Measurements from ENCODE around the gene ALKBH6. TPM values are rescaled to one million over a fixed set of nuclear protein-coding genes. Genes with fewer than 3 reads are reported as not detected.
"Not testable (repeated sequence)": the region's sequence is repeated elsewhere in the genome, so short reads cannot be mapped to it uniquely, and the experiment has no call there.

ALKBH6 gene
- total RNA-seq, 2 experiments from 2014 or later: 41.0 to 44.7 TPM

GRCh38 chr19:35993923-35994598 lies 20.0 kb downstream of the ALKBH6 start:
- DNase-seq (no peak), ATAC-seq (no peak)
- Mint-ChIP-seq H3K4me3 (peak overlapping the region; percentile 79), H3K27ac (no peak overlapping the region), H3K9me3 (ENCODE audit: low read depth) (no peaks in the 10 kb centered on the region), H3K27me3 (peaks cover 1% of the 10 kb centered on the region), H3K36me3 (peaks cover 4% of the 10 kb centered on the region), H3K4me1 (peaks cover 27% of the 10 kb centered on the region)
- CTCF ChIA-PET: interaction anchor here (0.7 to 1.8 kb wide), 2 partner anchors 20 to 53 kb away, joined by 3 to 4 read pairs; partner anchors contain the start of gene ALKBH6

- Mint-ChIP-seq H3K27ac (no peak overlapping the region), H3K4me3 (no peak overlapping the region), H3K27me3 (peaks cover 11% of the 10 kb centered on the region), H3K9me3 (ENCODE audit: low read depth) (no peaks in the 10 kb centered on the region), H3K4me1 (peaks cover 27% of the 10 kb centered on the region), H3K36me3 (peaks cover 5% of the 10 kb centered on the region)
- ATAC-seq: no peak
- CTCF ChIA-PET: no interaction called here
- DNase-seq: no peak
Observed at GRCh38 chr19:35992907-35993765, 20.9 kb downstream of the ALKBH6 start.

GRCh38 chr19:35991731-35992450 lies 22.1 kb downstream of the ALKBH6 start:
- CTCF ChIA-PET: interaction anchor here (0.7 to 1.0 kb wide), 2 partner anchors 33 to 922 kb away, joined by 3 to 4 read pairs; no protein-coding TSS in a partner anchor
- no peak for DNase-seq
- peaks cover 16% of the 10 kb centered on the region for H3K27me3 Mint-ChIP-seq
- peaks cover 3% of the 10 kb centered on the region for H3K36me3 Mint-ChIP-seq
- no peak for ATAC-seq
- no peaks in the 10 kb centered on the region for H3K9me3 Mint-ChIP-seq (ENCODE audit: low read depth)
- H3K4me3 Mint-ChIP-seq: no peak overlapping the region
- H3K4me1 Mint-ChIP-seq: peaks cover 22% of the 10 kb centered on the region
- no peak overlapping the region for H3K27ac Mint-ChIP-seq

GRCh38 chr19:35990771-35991730 lies 23.0 kb downstream of the ALKBH6 start:
- peaks cover 2% of the 10 kb centered on the region for H3K36me3 Mint-ChIP-seq
- DNase-seq (no peak), ATAC-seq (no peak)
- H3K4me1 Mint-ChIP-seq: peaks cover 15% of the 10 kb centered on the region
- H3K9me3 Mint-ChIP-seq (ENCODE audit: low read depth): no peaks in the 10 kb centered on the region
- CTCF ChIA-PET: interaction anchor here (0.7 to 1.0 kb wide), 2 partner anchors 32 to 921 kb away, joined by 3 to 4 read pairs; no protein-coding TSS in a partner anchor
- no peak overlapping the region for H3K4me3 Mint-ChIP-seq
- no peak overlapping the region for H3K27ac Mint-ChIP-seq
- peaks cover 25% of the 10 kb centered on the region for H3K27me3 Mint-ChIP-seq

DNA sequence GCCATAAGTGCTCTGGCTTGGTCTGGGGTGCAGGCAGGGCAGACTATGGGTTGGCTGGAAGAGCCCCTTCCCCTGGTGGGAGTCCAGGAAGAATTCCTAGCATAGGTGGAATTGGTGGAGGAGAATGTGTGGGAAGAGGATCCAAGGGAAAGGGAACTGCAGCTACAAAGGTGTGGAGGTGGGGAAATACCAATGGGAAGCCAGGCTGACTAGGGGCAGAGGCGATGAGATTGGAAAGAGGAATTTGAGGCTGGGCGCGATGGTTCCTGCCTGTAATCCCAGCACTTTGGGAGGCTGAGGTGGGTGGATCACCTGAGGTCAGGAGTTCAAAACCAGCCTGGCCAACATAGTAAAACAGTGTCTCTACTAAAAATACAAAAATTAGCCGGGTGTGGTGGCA lies 23.9 kb downstream of the ALKBH6 start:
- H3K27me3 Mint-ChIP-seq: peaks cover 34% of the 10 kb centered on the region
- H3K36me3 Mint-ChIP-seq: peaks cover 2% of the 10 kb centered on the region
- DNase-seq: no peak
- H3K4me3 Mint-ChIP-seq: no peak overlapping the region
- H3K9me3 Mint-ChIP-seq (ENCODE audit: low read depth): no peaks in the 10 kb centered on the region
- CTCF ChIA-PET: no interaction called here
- H3K27ac Mint-ChIP-seq: no peak overlapping the region
- peaks cover 10% of the 10 kb centered on the region for H3K4me1 Mint-ChIP-seq
- no peak for ATAC-seq

DNA sequence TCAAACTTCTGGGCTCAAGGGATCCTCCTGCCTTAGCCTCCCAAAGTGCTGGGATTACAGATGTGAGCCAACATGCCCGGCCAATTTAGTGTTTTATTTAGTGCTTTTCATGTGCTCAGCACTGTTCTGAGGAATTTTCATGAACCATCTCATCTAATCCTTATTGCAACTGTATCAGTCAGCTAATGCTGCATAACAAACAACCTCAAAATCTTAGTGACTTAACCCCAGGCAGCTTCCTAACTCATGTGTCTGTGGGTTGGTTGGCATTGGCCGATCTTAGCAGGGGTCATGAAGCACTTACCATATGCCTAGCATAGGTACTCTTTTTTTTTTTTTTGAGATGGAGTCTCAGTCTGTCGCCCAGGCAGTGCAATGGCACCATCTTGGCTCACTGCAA lies 25.2 kb downstream of the ALKBH6 start:
- CTCF ChIA-PET: interaction anchor here (1.4 kb wide), 1 partner anchor 105 kb away, joined by 3 read pairs; no protein-coding TSS in a partner anchor
- no peaks in the 10 kb centered on the region for H3K9me3 Mint-ChIP-seq (ENCODE audit: low read depth)
- peaks cover 42% of the 10 kb centered on the region for H3K27me3 Mint-ChIP-seq
- peaks cover 2% of the 10 kb centered on the region for H3K36me3 Mint-ChIP-seq
- H3K4me3 Mint-ChIP-seq: no peak overlapping the region
- peaks cover 2% of the 10 kb centered on the region for H3K4me1 Mint-ChIP-seq
- no peak overlapping the region for H3K27ac Mint-ChIP-seq
- DNase-seq (no peak), ATAC-seq (no peak)

DNA sequence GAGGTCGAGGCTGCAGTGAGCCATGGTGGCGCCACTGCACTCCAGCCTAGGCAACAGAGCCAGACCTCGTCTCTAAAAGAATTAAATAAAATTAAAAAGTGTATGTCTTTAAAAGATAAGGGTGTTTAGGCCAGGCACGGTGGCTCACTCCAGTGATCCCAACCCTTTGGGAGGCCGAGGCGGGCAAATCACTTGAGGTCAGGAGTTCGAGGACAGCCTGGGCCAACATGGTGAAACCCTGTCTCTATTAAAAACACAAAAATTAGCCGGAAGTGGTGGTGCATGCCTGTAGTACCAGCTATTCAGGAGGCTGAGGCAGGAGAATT lies 26.5 kb downstream of the ALKBH6 start:
- Mint-ChIP-seq H3K27me3 (peaks cover 47% of the 10 kb centered on the region), H3K4me1 (peaks cover 2% of the 10 kb centered on the region), H3K36me3 (peaks cover 2% of the 10 kb centered on the region), H3K4me3 (no peak overlapping the region), H3K9me3 (ENCODE audit: low read depth) (no peaks in the 10 kb centered on the region), H3K27ac (no peak overlapping the region)
- ATAC-seq: no peak
- CTCF ChIA-PET: interaction anchor here (1.4 kb wide), 1 partner anchor 106 kb away, joined by 3 read pairs; no protein-coding TSS in a partner anchor
- no peak for DNase-seq

GRCh38 chr19:35986664-35987570 lies 27.1 kb downstream of the ALKBH6 start:
- H3K4me3 Mint-ChIP-seq: peak overlapping the region; percentile 47
- H3K4me1 Mint-ChIP-seq: peaks cover 2% of the 10 kb centered on the region
- DNase-seq: no peak
- H3K27me3 Mint-ChIP-seq: peaks cover 47% of the 10 kb centered on the region
- no peaks in the 10 kb centered on the region for H3K9me3 Mint-ChIP-seq (ENCODE audit: low read depth)
- no peak overlapping the region for H3K27ac Mint-ChIP-seq
- H3K36me3 Mint-ChIP-seq: peaks cover 2% of the 10 kb centered on the region
- CTCF ChIA-PET: no interaction called here
- ATAC-seq: peak; percentile 50

- DNase-seq: no peak
- no peak for ATAC-seq
- no peak overlapping the region for H3K27ac Mint-ChIP-seq
- H3K27me3 Mint-ChIP-seq: peaks cover 47% of the 10 kb centered on the region
- CTCF ChIA-PET: no interaction called here
- peaks cover 2% of the 10 kb centered on the region for H3K4me1 Mint-ChIP-seq
- no peaks in the 10 kb centered on the region for H3K9me3 Mint-ChIP-seq (ENCODE audit: low read depth)
- no peak overlapping the region for H3K4me3 Mint-ChIP-seq
- H3K36me3 Mint-ChIP-seq: peaks cover 2% of the 10 kb centered on the region
Observed at GRCh38 chr19:35986111-35986510, 27.9 kb downstream of the ALKBH6 start.

DNA sequence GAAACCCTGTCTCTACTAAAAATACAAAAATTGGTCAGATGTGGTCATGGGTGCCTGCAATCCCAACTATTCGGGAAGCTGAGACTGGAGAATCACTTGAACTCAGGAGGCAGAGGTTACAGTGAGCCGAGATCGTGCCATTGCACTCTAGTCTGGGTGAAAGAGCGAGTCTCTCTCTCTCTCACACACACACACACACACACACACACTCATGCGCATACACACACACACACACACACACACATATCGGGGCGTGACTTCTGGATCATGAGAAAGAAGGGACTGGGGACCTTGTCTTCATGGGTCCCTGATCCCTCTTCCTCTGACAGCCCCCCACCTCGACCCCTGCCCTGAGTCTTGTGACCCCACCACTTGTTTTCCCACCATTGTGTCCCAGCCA lies 30.8 kb downstream of the ALKBH6 start:
- H3K36me3 Mint-ChIP-seq: no peaks in the 10 kb centered on the region
- peaks cover 45% of the 10 kb centered on the region for H3K27me3 Mint-ChIP-seq
- peaks cover 2% of the 10 kb centered on the region for H3K4me1 Mint-ChIP-seq
- no peak overlapping the region for H3K27ac Mint-ChIP-seq
- H3K4me3 Mint-ChIP-seq: no peak overlapping the region
- ATAC-seq (no peak), DNase-seq (no peak)
- no peaks in the 10 kb centered on the region for H3K9me3 Mint-ChIP-seq (ENCODE audit: low read depth)
- CTCF ChIA-PET: no interaction called here

DNA sequence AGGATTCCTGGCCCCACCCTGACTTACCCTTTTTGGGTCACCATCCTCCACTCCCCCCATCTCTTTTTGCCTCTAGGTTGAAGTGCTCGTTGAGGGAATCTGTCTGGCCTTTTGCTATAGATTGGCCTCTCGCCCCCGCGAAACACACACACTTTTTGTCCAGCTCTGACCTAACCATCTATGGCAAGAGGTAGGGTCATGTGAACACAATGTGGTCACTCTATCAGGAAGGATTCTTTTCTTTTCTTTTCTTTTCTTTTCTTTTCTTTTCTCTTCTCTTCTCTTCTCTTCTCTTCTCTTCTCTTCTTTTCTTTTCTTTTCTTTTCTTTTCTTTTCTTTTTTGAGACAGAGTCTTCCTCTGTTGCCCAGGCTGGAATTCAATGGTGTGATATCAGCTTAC lies 33.0 kb downstream of the ALKBH6 start:
- H3K4me1 Mint-ChIP-seq; H3K9me3 Mint-ChIP-seq (ENCODE audit: low read depth); DNase-seq; ATAC-seq; H3K4me3 Mint-ChIP-seq; CTCF ChIA-PET; H3K36me3 Mint-ChIP-seq; H3K27ac Mint-ChIP-seq: not testable (repeated sequence)
- peaks cover 30% of the 10 kb centered on the region for H3K27me3 Mint-ChIP-seq

DNA sequence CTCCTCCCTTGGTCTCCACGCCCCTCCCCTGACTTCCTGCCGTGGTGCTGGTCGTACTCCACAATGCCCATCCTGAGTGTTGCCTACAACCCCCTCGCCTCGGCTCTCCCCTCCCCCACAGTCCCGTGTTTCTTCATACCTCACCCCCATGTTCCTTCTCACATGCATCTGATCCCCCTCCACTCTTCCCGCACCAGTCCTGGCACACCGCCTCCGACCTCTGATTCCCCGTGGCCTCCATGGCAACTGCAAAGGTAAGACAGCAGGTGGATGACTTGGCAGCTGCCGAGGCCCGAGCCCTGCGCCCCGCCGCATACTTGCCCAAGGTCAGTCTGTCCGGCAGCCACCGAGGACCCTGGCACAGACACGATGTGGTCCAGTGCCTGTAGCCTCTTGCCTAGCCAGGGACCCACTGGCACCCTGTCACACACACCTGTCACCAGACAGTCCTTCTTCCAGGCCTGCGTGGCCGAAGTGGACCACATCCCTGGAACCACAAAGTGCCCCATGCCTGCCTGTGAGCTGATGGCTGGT lies 35.1 kb downstream of the ALKBH6 start:
- H3K36me3 Mint-ChIP-seq: no peaks in the 10 kb centered on the region
- H3K4me1 Mint-ChIP-seq: no peaks in the 10 kb centered on the region
- no peak overlapping the region for H3K4me3 Mint-ChIP-seq
- no peak for ATAC-seq
- H3K9me3 Mint-ChIP-seq (ENCODE audit: low read depth): no peaks in the 10 kb centered on the region
- DNase-seq: no peak
- H3K27me3 Mint-ChIP-seq: peaks cover 14% of the 10 kb centered on the region
- CTCF ChIA-PET: no interaction called here
- H3K27ac Mint-ChIP-seq: no peak overlapping the region
